Nucleus accumbens (tissue), 56 donors: ENCODE data around the gene NDC1.
"Not testable (repeated sequence)": the region's sequence is repeated elsewhere in the genome, so short reads cannot be mapped to it uniquely, and the experiment has no call there.

ENCODE experiments used
- DNase-seq, 56 donors: peaks; one replicate each; lab custom pipeline; 2025; lab: John Stamatoyannopoulos, UW

NDC1 gene

GRCh38 chr1:53837924-53838653 lies at the start of gene NDC1:
Gene NDC1, minus strand, starts transcription at chr1:53838296. Its CDS starts 35 bp downstream, at chr1:53838261.
- DNase-seq: peak; percentile 79 to 99 (median 94)

- not testable (repeated sequence) for DNase-seq
Observed at GRCh38 chr1:53883600-53883999, 45.5 kb upstream of the NDC1 start.

DNA sequence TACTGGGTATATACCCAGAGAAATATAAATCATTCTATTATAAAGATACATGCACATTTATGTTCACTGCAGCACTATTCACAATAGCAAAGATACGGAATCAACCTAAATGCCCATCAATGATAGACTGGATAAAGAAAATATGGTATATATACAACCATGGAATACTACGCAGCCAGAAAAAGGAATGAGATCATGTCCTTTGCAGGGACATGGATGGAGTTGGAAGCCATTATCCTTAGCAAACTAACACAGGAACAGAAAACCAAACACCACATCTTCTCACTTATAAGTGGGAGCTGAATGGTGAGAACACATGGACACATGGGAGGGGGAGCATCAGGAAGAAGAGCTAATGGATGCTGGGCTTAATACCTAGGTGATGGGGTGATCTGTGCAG lies 43.8 kb upstream of the NDC1 start:
- not testable (repeated sequence) for DNase-seq

- no peak for DNase-seq
Observed at GRCh38 chr1:53878492-53879105, 40.5 kb upstream of the NDC1 start.

DNA sequence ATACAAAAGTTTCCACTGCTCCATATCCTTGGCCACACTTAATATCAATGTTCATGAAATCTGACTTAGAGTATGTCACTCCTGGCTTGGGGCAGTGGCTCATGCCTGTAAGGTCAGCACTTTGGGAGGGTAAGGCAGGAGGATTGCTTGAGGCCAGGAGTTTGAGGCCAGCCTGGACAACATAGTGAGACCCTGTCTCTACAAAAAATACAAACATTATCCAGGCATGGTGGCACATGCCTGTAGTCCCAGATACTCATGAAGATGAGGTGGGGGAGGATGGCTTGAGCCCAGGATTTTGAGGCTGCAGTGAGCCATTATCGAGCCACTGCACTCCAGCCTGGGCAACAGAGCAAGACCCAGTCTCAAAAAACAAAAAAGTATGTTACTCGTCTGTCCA lies 37.1 kb upstream of the NDC1 start:
- not testable (repeated sequence) for DNase-seq

GRCh38 chr1:53871773-53872484 lies 33.8 kb upstream of the NDC1 start:
- DNase-seq: no peak

DNA sequence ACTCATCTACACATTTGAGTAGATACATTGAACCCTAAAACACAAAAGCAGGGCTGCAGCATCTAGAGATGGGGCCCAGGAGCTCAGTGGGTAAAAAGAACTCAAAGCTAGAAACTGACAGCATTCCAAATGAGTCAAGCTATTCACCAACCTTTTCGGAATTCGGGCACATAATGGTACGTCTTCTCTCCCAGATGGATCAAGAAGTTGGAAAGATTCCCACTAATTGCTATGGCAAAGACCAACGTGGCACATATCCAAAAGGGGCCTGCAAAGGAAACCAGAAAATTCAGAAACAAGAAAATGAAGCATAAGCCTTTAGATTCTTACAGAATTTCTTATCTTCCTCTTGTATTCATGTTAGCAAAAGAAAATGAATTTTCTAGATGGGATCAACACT lies 33.1 kb upstream of the NDC1 start:
- peak in 1 of 56 donors; percentile 8 for DNase-seq

GRCh38 chr1:53869454-53870117 lies 31.5 kb upstream of the NDC1 start:
- DNase-seq: peak in 8 of 56 donors; percentile 2 to 40 (median 8)

DNA sequence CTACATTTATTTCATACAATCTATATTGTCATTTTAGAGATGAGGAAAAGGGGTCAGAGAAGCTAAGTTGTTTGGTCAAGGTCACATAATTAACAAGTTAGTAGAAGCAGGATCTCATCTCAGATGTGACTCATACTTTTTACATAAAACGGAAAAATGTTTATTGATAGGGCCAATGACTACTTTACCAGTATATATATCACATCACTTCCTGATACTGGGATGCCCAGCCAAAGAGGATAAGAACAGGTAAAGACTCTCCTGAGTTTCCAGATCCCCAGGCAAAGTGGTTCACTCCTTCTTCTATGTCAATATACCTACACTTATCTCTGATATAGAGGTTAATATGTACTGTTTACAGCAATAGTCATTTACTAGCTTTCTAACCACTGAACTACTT lies 30.5 kb upstream of the NDC1 start:
- no peak for DNase-seq

- DNase-seq: no peak
Observed at GRCh38 chr1:53862507-53862906, 24.4 kb upstream of the NDC1 start.

GRCh38 chr1:53860967-53861411 lies 22.9 kb upstream of the NDC1 start:
- peak in 23 of 56 donors; percentile 0 to 40 (median 7) for DNase-seq

DNA sequence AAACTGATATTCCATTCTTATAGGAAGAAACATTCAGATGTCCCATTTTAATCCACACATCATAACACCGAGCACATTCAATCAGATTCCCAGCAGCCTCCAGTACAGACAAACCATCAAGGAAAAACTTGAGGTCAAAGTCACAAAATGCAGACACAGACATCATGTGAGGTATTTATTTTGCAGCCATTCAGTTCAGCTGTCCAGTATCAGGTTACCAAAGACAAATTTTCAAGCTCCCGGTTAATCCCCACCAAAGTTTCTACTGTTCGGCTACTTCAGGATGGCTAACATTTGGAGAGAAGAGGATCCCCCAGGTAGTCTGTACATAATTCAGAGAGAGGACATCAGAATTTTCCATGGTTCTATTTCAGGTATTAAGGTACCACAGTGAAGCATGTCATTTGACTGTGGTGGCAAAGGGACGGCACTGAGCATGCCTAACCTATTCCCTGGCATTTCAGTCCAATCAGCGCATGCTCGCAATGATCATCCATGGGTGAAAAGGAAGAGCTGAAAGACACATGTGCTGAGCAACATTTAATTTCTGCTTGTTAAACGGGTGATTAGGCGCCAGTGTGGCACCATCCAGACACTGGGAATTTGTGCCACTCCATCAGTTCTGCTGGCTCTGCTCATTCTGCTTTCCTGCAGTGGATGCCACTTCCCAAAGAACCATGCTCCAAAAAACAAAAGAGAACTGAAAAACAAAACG lies 13.6 kb upstream of the NDC1 start:
- no peak for DNase-seq

DNA sequence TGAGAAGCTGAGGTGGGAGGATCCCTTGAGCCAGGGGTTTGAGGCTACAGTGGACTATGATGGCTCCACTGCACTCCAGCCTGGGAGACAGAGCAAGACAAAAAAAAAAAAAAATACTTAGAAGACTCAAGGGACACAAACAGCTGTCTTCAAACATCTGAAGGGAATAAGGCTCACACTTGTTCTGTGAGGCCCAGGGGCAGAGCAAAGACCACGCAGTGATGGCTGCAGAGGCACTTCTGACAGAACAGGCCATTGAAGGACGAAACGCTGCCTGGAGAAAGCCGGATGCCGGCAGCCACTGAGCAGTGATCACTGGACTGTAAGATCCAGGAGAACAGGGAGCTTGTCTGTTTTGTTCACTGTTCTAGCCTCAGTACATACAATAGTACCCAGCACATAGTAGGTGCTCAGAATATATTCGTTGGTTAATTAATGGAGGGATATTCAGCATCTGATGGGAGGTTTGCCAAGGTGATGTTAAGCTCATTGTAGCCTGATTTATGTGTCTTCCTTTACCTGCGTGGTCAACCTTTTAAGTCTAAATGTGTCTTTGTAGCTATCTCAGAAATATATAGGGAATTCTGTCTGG lies 12.1 kb upstream of the NDC1 start:
- no peak for DNase-seq

DNA sequence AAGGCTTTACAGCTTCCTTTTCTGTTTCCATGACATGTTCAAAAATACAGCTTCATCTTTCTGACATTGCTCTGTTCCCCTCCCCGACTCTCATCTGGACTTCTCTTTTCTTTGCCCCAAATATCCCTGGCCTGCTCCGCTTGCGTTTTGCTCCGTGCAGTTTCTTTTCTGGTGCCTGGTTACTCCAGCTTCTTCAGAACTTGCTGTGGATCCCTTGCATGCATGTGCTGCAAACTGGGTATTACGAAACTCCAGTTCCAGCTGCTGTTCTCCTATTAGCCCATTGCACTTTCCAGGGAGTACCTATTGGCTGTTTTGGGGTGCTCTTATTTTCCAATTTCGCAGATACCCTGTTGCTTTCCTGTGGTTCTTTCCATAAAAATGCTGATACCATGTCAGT lies 9.9 kb upstream of the NDC1 start:
- no peak for DNase-seq

- DNase-seq: no peak
Observed at GRCh38 chr1:53842347-53842746, 4.3 kb upstream of the NDC1 start.

- DNase-seq: no peak
Observed at GRCh38 chr1:53838654-53838974, 518 bp upstream of the NDC1 start.

GRCh38 chr1:53837646-53837923 lies 511 bp downstream of the NDC1 start:
- DNase-seq: peak in 1 of 56 donors; percentile 39

DNA sequence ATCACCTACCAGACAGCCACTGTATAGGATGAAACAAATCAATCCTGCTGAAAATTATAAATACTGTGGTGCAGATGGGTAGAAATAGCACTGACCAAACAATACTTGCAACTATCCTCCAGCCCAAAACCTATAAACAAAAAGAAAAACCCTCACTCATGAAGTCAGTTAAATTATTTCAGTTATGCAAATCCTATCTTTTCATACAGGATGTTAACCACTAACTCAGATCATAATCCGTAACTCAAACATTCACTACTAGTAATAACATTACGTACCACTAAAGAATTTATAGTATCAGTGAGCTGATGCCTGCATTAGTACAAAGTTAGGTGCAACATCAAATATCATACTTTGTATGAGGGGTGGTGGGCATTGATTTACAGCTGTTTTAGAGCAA lies 2.6 kb downstream of the NDC1 start:
- no peak for DNase-seq

GRCh38 chr1:53834776-53835175 lies 3.3 kb downstream of the NDC1 start:
- no peak for DNase-seq

- no peak for DNase-seq
Observed at GRCh38 chr1:53833393-53833792, 4.7 kb downstream of the NDC1 start.
